Measurements from ENCODE around the gene TMEM138. TPM values are rescaled to one million over a fixed set of nuclear protein-coding genes. Genes with fewer than 3 reads are reported as not detected.

Gene TMEM138
- polyA plus RNA-seq, 1 donor from 2014 or later, result 19.6 TPM

- Histone ChIP-seq H3K79me2 (replicated peaks; ENCODE audit: insufficient read depth, low read length) (no peaks in the 10 kb centered on the region), H3K27ac (ENCODE audit: low read length) (no peak overlapping the region)
Measured at GRCh38 chr11:61350336-61350735, 11.8 kb upstream of the TMEM138 start.

DNA sequence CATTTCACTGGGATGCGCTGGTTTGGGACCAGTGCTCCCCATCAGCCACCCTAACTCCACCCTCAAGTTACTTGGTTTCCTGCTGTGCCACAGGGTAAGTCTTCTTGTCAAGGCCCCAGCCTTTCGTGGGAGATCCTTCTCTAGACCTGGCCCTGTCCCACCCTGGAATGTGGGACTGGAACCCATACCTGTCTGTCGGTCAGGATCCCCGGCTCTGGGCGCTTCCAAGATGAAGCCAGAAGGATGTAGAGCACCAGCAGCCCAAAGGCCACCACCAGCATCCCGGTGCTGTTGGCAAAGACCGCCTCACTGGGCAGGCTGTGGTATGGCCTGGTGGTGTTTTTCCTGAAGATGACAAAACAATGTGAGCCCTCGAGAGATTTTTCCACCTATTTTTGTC lies 11.4 kb upstream of the TMEM138 start:
- no peaks in the 10 kb centered on the region for H3F3A ChIP-seq (ENCODE audit: insufficient read depth, low read length, poor library complexity, severe bottlenecking)
- no peak overlapping the region for H3K9ac ChIP-seq (ENCODE audit: low read length)
- no peaks in the 10 kb centered on the region for H3K27me3 ChIP-seq (ENCODE audit: insufficient read depth, low read depth, low read length)
- H4K20me1 ChIP-seq (ENCODE audit: insufficient read depth), result no peaks in the 10 kb centered on the region
- no peaks in the 10 kb centered on the region for H3K9me3 ChIP-seq (ENCODE audit: low read length)
- no peaks in the 10 kb centered on the region for H3K9me2 ChIP-seq (ENCODE audit: insufficient read depth, low read length)
- H3K36me3 ChIP-seq (ENCODE audit: insufficient read depth, low read length), result no peaks in the 10 kb centered on the region
- no peak for TF ChIP-seq POLR2AphosphoS5 (IDR thresholded peaks at IDR 0.05)
- no peak for TF ChIP-seq CTCF (IDR thresholded peaks at IDR 0.05; ENCODE audit: poor library complexity, severe bottlenecking)
- no peak for TF ChIP-seq EZH2 (IDR thresholded peaks at IDR 0.05; ENCODE audit: borderline replicate concordance, insufficient read depth, low read length, poor library complexity, severe bottlenecking)
- TF ChIP-seq TAF1 (IDR thresholded peaks at IDR 0.05; ENCODE audit: low read depth), result no peak
- TF ChIP-seq EP300 (conservative IDR thresholded peaks at IDR 0.05; ENCODE audit: poor library complexity, severe bottlenecking), result no peak
- TF ChIP-seq RAD21 (conservative IDR thresholded peaks at IDR 0.05), result no peak
- TF ChIP-seq MXI1 (conservative IDR thresholded peaks at IDR 0.05; ENCODE audit: poor library complexity, severe bottlenecking), result no peak
- H2AFZ ChIP-seq (ENCODE audit: low read depth, low read length), result no peak overlapping the region
- H3K4me3 ChIP-seq (ENCODE audit: low read length), result no peak overlapping the region
- H3K79me2 ChIP-seq (replicated peaks; ENCODE audit: insufficient read depth, low read length), result no peaks in the 10 kb centered on the region
- no peak overlapping the region for H3K4me2 ChIP-seq (ENCODE audit: low read length)
- H3K27ac ChIP-seq (ENCODE audit: low read length), result no peak overlapping the region

More at GRCh38 chr11:61350336-61350735, 11.8 kb upstream of the TMEM138 start:
- no peaks in the 10 kb centered on the region for H4K20me1 ChIP-seq (ENCODE audit: insufficient read depth)
- no peak overlapping the region for H3K4me2 ChIP-seq (ENCODE audit: low read length)
- TF ChIP-seq SMC3 (conservative IDR thresholded peaks at IDR 0.05; ENCODE audit: poor library complexity), result no peak
- TF ChIP-seq EZH2 (IDR thresholded peaks at IDR 0.05; ENCODE audit: borderline replicate concordance, insufficient read depth, low read length, poor library complexity, severe bottlenecking), result no peak
- TF ChIP-seq TAF1 (IDR thresholded peaks at IDR 0.05; ENCODE audit: low read depth), result no peak
- TF ChIP-seq RAD21 (conservative IDR thresholded peaks at IDR 0.05), result no peak
- no peak for TF ChIP-seq CTCF (IDR thresholded peaks at IDR 0.05; ENCODE audit: poor library complexity, severe bottlenecking)
- TF ChIP-seq EP300 (conservative IDR thresholded peaks at IDR 0.05; ENCODE audit: poor library complexity, severe bottlenecking), result no peak
- no peak for TF ChIP-seq MXI1 (conservative IDR thresholded peaks at IDR 0.05; ENCODE audit: poor library complexity, severe bottlenecking)
- no peak for TF ChIP-seq POLR2AphosphoS5 (IDR thresholded peaks at IDR 0.05)
- TF ChIP-seq REST (IDR thresholded peaks at IDR 0.05; ENCODE audit: borderline replicate concordance), result no peak
- no peak overlapping the region for H2AFZ ChIP-seq (ENCODE audit: low read depth, low read length)
- H3K4me3 ChIP-seq (ENCODE audit: low read length), result no peak overlapping the region
- no peaks in the 10 kb centered on the region for H3K9me3 ChIP-seq (ENCODE audit: low read length)
- H3F3A ChIP-seq (ENCODE audit: insufficient read depth, low read length, poor library complexity, severe bottlenecking), result no peaks in the 10 kb centered on the region
- H3K9ac ChIP-seq (ENCODE audit: low read length), result no peak overlapping the region
- no peaks in the 10 kb centered on the region for H3K9me2 ChIP-seq (ENCODE audit: insufficient read depth, low read length)
- no peaks in the 10 kb centered on the region for H3K36me3 ChIP-seq (ENCODE audit: insufficient read depth, low read length)
- H3K27me3 ChIP-seq (ENCODE audit: insufficient read depth, low read depth, low read length), result no peaks in the 10 kb centered on the region
